CD4-positive, alpha-beta T cell treated with Interleukin-10 for 1 hour (primary cell): ENCODE data around the gene POLR1E.
A peak's percentile ranks its signal among the peaks of the same experiment; 100 is the strongest.

Experiments used
- DNase-seq: peaks from one replicate; pipeline ENCODE4 v3.0.0-alpha.2; 2020

The POLR1E gene

GRCh38 chr9:37485389-37486255 is at the start of gene POLR1E:
POLR1E (plus strand) TSS chr9:37485948; CDS start chr9:37486048, 100 bp downstream.
- peak; percentile 97 for DNase-seq

GRCh38 chr9:37436540-37436939 is 49.2 kb upstream of the POLR1E start:
- DNase-seq: no peak

- no peak for DNase-seq
These were observed 48.7 kb upstream of the POLR1E start for GRCh38 chr9:37437010-37437409.

GRCh38 chr9:37437621-37438020 is 48.1 kb upstream of the POLR1E start:
- no peak for DNase-seq

- no peak for DNase-seq
These were observed 47.4 kb upstream of the POLR1E start for GRCh38 chr9:37438359-37438758.

GRCh38 chr9:37441776-37442370 is 43.9 kb upstream of the POLR1E start:
- no peak for DNase-seq

GRCh38 chr9:37442556-37442955 is 43.2 kb upstream of the POLR1E start:
- DNase-seq: no peak

GRCh38 chr9:37443566-37443965 is 42.2 kb upstream of the POLR1E start:
- no peak for DNase-seq

GRCh38 chr9:37444890-37445289 is 40.9 kb upstream of the POLR1E start:
- DNase-seq: no peak

GRCh38 chr9:37445832-37446231 is 39.9 kb upstream of the POLR1E start:
- DNase-seq: no peak

GRCh38 chr9:37446401-37446800 is 39.3 kb upstream of the POLR1E start:
- no peak for DNase-seq

- no peak for DNase-seq
These were observed 38.6 kb upstream of the POLR1E start for GRCh38 chr9:37447111-37447510.

GRCh38 chr9:37449862-37450632 is 35.7 kb upstream of the POLR1E start:
- DNase-seq: no peak

- DNase-seq: no peak
These were observed 34.1 kb upstream of the POLR1E start for GRCh38 chr9:37451628-37452027.

- no peak for DNase-seq
These were observed 33.1 kb upstream of the POLR1E start for GRCh38 chr9:37452611-37453010.

GRCh38 chr9:37453827-37454226 is 31.9 kb upstream of the POLR1E start:
- no peak for DNase-seq

GRCh38 chr9:37454238-37454637 is 31.5 kb upstream of the POLR1E start:
- no peak for DNase-seq

- no peak for DNase-seq
These were observed 29.7 kb upstream of the POLR1E start for GRCh38 chr9:37455884-37456647.

GRCh38 chr9:37456817-37457216 is 28.9 kb upstream of the POLR1E start:
- DNase-seq: no peak

- no peak for DNase-seq
These were observed 21.7 kb upstream of the POLR1E start for GRCh38 chr9:37464006-37464405.

GRCh38 chr9:37464426-37465248 is 21.1 kb upstream of the POLR1E start:
- DNase-seq: peak; percentile 78
